H9 (cell line): Measurements from ENCODE around the gene DUOXA2. TPM values are rescaled to one million over a fixed set of nuclear protein-coding genes. Genes with fewer than 3 reads are reported as not detected.

ENCODE experiments used
- DNase-seq: peaks from one replicate; pipeline ENCODE4 v3.0.0-alpha.2; 2017
- H2AFZ ChIP-seq: one replicate; pipeline ENCODE4 v1.6.1; 2013; ENCODE audit warnings: mild to moderate bottlenecking, low read length, control low read depth, moderate library complexity
- H2AK5ac ChIP-seq: 2 replicates; pipeline ENCODE4 v1.6.1; 2013; ENCODE audit warnings: low read length, control low read depth, mixed read lengths; ENCODE audit not compliant: insufficient read length
- H2BK120ac ChIP-seq: one replicate; pipeline ENCODE4 v1.6.1; 2013; ENCODE audit warnings: low read depth, mild to moderate bottlenecking, low read length, control low read depth, inconsistent platforms; ENCODE audit not compliant: poor library complexity, severe bottlenecking
- H2BK12ac ChIP-seq: 2 replicates; pipeline ENCODE4 v1.6.1; 2013; ENCODE audit warnings: low read length, control low read depth, mixed read lengths, low read depth; ENCODE audit not compliant: insufficient read length
- H2BK15ac ChIP-seq: 2 replicates; pipeline ENCODE4 v1.6.1; 2013; ENCODE audit warnings: low read depth, low read length, control low read depth
- H2BK20ac ChIP-seq: one replicate; pipeline ENCODE4 v1.6.1; 2013; ENCODE audit warnings: low read depth, mild to moderate bottlenecking, low read length, control low read depth, inconsistent platforms; ENCODE audit not compliant: poor library complexity, severe bottlenecking
- H2BK5ac ChIP-seq: 2 replicates; pipeline ENCODE4 v1.6.1; 2013; ENCODE audit warnings: low read length, control low read depth, mixed read lengths; ENCODE audit not compliant: insufficient read length
- H3K14ac ChIP-seq: 2 replicates; pipeline ENCODE4 v1.6.1; 2013; ENCODE audit warnings: low read length, control low read depth; ENCODE audit not compliant: insufficient read depth
- H3K18ac ChIP-seq: 2 replicates; pipeline ENCODE4 v1.6.1; 2013; ENCODE audit warnings: low read depth, mild to moderate bottlenecking, mixed read lengths, low read length, control low read depth; ENCODE audit not compliant: insufficient read length
- H3K23ac ChIP-seq: 2 replicates; pipeline ENCODE4 v1.6.1; 2013; ENCODE audit warnings: low read length, control low read depth, mixed read lengths, low read depth; ENCODE audit not compliant: insufficient read length
- H3K23me2 ChIP-seq: 2 replicates; pipeline ENCODE4 v1.6.1; 2013; ENCODE audit warnings: low read depth, mild to moderate bottlenecking, mixed read lengths, low read length, control low read depth; ENCODE audit not compliant: insufficient read length, poor library complexity, severe bottlenecking
- H3K27ac ChIP-seq: 2 replicates; pipeline ENCODE4 v1.5.1; 2013; ENCODE audit warnings: low read length, control low read depth, mixed read lengths, low read depth; ENCODE audit not compliant: insufficient read length
- H3K27me3 ChIP-seq: 2 replicates; pipeline ENCODE4 v1.6.1; 2013; ENCODE audit warnings: low read length, control low read depth, inconsistent platforms; ENCODE audit not compliant: insufficient read depth
- H3K4ac ChIP-seq: 2 replicates; pipeline ENCODE4 v1.6.1; 2013; ENCODE audit warnings: low read depth, mild to moderate bottlenecking, control low read depth, inconsistent platforms, low read length, moderate library complexity
- H3K4me1 ChIP-seq: 2 replicates; pipeline ENCODE4 v1.6.1; 2013; ENCODE audit warnings: low read length, control low read depth, inconsistent platforms; ENCODE audit not compliant: insufficient read depth
- H3K4me2 ChIP-seq: 2 replicates; pipeline ENCODE4 v1.6.1; 2013; ENCODE audit warnings: low read length, control low read depth, mixed read lengths; ENCODE audit not compliant: insufficient read length, insufficient read depth
- H3K56ac ChIP-seq: 2 replicates; pipeline ENCODE4 v1.6.1; 2013; ENCODE audit warnings: low read depth, mild to moderate bottlenecking, mixed read lengths, low read length, control low read depth; ENCODE audit not compliant: insufficient read length
- H3K79me1 ChIP-seq: 2 replicates; pipeline ENCODE4 v1.6.1; 2013; ENCODE audit warnings: low read depth, mild to moderate bottlenecking, moderate library complexity, low read length, control low read depth, inconsistent platforms; ENCODE audit not compliant: insufficient read depth, poor library complexity, severe bottlenecking
- H3K79me2 ChIP-seq: 2 replicates; pipeline ENCODE4 v1.6.1; 2013; ENCODE audit warnings: low read length, control low read depth, inconsistent platforms; ENCODE audit not compliant: insufficient read depth
- H3K9ac ChIP-seq: 2 replicates; pipeline ENCODE4 v1.6.1; 2013; ENCODE audit warnings: low read length, control low read depth, mixed read lengths; ENCODE audit not compliant: insufficient read length; ENCODE audit errors: extremely low read depth
- H3K9me3 ChIP-seq: one replicate; pipeline ENCODE4 v1.6.1; 2013; ENCODE audit warnings: low read depth, low read length, inconsistent platforms; ENCODE audit not compliant: control insufficient read depth
- H3T11ph ChIP-seq: one replicate; pipeline ENCODE4 v1.6.1; 2013; ENCODE audit warnings: mild to moderate bottlenecking, low read length, control low read depth, inconsistent platforms
- H4K20me1 ChIP-seq: one replicate; pipeline ENCODE4 v1.6.1; 2013; ENCODE audit not compliant: control insufficient read depth, insufficient read length, insufficient read depth
- H4K5ac ChIP-seq: 2 replicates; pipeline ENCODE4 v1.6.1; 2013; ENCODE audit warnings: low read depth, mild to moderate bottlenecking, mixed read lengths, low read length, control low read depth; ENCODE audit not compliant: insufficient read length
- H4K8ac ChIP-seq: replicated peaks from 2 replicates; pipeline ENCODE4 v1.6.1; 2013; ENCODE audit warnings: low read length, control low read depth, mixed read lengths, low read depth; ENCODE audit not compliant: insufficient read length
- H4K91ac ChIP-seq: 2 replicates; pipeline ENCODE4 v1.6.1; 2013; ENCODE audit warnings: low read depth, mild to moderate bottlenecking, moderate library complexity, mixed read lengths, low read length, control low read depth; ENCODE audit not compliant: insufficient read length
- H3K27ac Mint-ChIP-seq, 3 experiments: 2 replicates in 2 of 3; 3 replicates in 1 of 3; pipeline ENCODE4 v1.8.0; 2020 to 2021; ENCODE audit warnings: mixed read lengths in 3 of 3, mild to moderate bottlenecking in 1 of 3, moderate library complexity in 1 of 3
- H3K27me3 Mint-ChIP-seq: 2 replicates; pipeline ENCODE4 v1.8.0; 2021; ENCODE audit warnings: low read depth, mild to moderate bottlenecking, moderate library complexity, mixed read lengths
- H3K36me3 Mint-ChIP-seq, 3 experiments: 2 replicates in 2 of 3; 3 replicates in 1 of 3; pipeline ENCODE4 v1.8.0; 2020 to 2021; ENCODE audit warnings: low read depth in 3 of 3, mixed read lengths in 3 of 3; ENCODE audit not compliant: insufficient read depth in 1 of 3
- H3K4me1 Mint-ChIP-seq, 2 experiments: 2 replicates each; pipeline ENCODE4 v1.8.0; 2020; ENCODE audit warnings: mixed read lengths in 2 of 2
- H3K4me3 Mint-ChIP-seq, 2 experiments: 2 replicates in 1 of 2; 3 replicates in 1 of 2; pipeline ENCODE4 v1.8.0; 2020 to 2021; ENCODE audit warnings: mild to moderate bottlenecking in 2 of 2, mixed read lengths in 2 of 2, moderate library complexity in 1 of 2
- H3K9me3 Mint-ChIP-seq, 2 experiments: 2 replicates in 1 of 2; 3 replicates in 1 of 2; pipeline ENCODE4 v1.8.0; 2020; ENCODE audit warnings: mild to moderate bottlenecking in 2 of 2, mixed read lengths in 2 of 2, moderate library complexity in 1 of 2
- CTCF ChIP-seq: fragments of 200-600 bp; sonication (generic); conservative IDR thresholded peaks from 3 replicates; pipeline ENCODE4 v1.8.0; 2021; ENCODE audit warnings: antibody characterized with exemption, mild to moderate bottlenecking
- WGBS: extraction: QIAGEN DNeasy Blood & Tissue Kit; methylation state at CpG from one replicate; pipeline ENCODE4 v1.1.7; 2013; ENCODE audit warnings: missing lambda C conversion rate, low lambda C conversion rate, mixed read lengths; ENCODE audit not compliant: insufficient read length; ENCODE audit errors: extremely low coverage; 5-methylcytosine and 5-hydroxymethylcytosine counted together
- total RNA-seq: library from RNA; stranded (reverse); gene quantifications from 2 replicates; pipeline ENCODE4 v1.2.1, GENCODE V29; 2021

The DUOXA2 gene
- total RNA-seq, 1 experiment from 2014 or later, result not detected

GRCh38 chr15:45132844-45133560, 18.9 kb downstream of the DUOXA2 start:
- Mint-ChIP-seq H3K27ac (no peak overlapping the region), H3K4me1 (peaks cover 15 to 20% of the 10 kb centered on the region in 2 experiments), H3K9me3 (no peaks in the 10 kb centered on the region), H3K27me3 (peaks cover 89% of the 10 kb centered on the region), H3K4me3 (no peak overlapping the region), H3K36me3 (peaks cover 0 to 1% (median 0%) of the 10 kb centered on the region in 3 experiments; a peak in 1 of 7 replicates)
- no peak for DNase-seq
- Histone ChIP-seq H4K5ac (no peak overlapping the region), H3K14ac (no peak overlapping the region), H3K23ac (no peak overlapping the region), H3K4ac (no peak overlapping the region), H4K20me1 (no peaks in the 10 kb centered on the region), H3K9me3 (no peaks in the 10 kb centered on the region), H3K79me2 (no peaks in the 10 kb centered on the region), H4K8ac (no peak overlapping the region), H3K23me2 (peaks cover 11% of the 10 kb centered on the region), H3K27ac (no peak overlapping the region), H4K91ac (no peak overlapping the region), H2BK5ac (no peak overlapping the region), H3K79me1 (no peaks in the 10 kb centered on the region), H2BK12ac (no peak overlapping the region), H3K56ac (no peak overlapping the region), H3K27me3 (peaks cover 76% of the 10 kb centered on the region), H3K4me1 (no peaks in the 10 kb centered on the region), H2BK15ac (no peak overlapping the region), H2AK5ac (no peak overlapping the region), H3K9ac (no peak overlapping the region), H3T11ph (no peak overlapping the region), H2BK20ac (no peak overlapping the region), H3K18ac (no peak overlapping the region), H2BK120ac (no peak overlapping the region), H2AFZ (no peak overlapping the region), H3K4me2 (no peak overlapping the region)
- TF ChIP-seq CTCF, result no peak
- no CpG with 5 or more reads among the region's 3 CpGs for WGBS
